Measurements from ENCODE around the gene NFATC3.
"Not testable (repeated sequence)": the region's sequence is repeated elsewhere in the genome, so short reads cannot be mapped to it uniquely, and the experiment has no call there.

NFATC3 gene

DNA sequence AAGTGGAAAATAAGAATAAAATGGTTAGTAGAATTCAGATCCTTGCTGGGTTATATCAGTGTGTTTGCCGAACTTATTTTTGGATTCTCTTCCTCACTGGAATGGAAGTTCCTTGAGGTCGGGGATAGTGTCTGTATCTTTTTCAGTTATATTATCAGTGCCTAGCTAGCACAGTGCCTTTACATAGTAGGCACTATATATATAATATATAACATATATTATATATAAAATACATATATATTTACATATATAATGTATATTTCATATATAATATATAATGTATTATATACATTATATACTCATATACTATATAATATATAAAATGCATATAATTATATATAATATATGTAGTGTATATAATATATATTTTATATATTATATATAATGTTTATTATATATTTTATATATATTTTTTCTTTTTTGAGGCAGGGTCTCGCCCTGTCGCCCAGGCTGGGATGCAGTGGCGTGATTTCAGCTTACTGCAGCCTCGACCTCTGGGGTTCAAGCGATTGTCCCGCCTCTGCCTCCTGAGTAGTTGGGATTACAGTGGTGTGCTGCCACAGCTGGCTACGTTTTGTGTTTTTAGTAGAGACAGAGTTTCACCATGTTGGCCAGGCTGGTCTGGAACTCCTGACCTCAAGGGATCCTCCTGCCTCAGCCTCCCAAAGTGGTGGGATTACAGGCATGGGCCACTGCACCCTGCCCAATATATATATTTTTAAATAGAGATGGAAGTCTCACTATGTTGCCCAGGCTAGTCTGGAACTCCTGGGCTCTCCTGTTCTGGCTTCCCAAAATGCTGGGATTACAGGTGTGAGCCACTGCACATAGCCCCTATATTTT, 3.2 kb downstream of the NFATC3 start:
- in situ Hi-C loops (cut with MboI; ENCODE audit: low pct_unique_long_range_greater_than_20kb, low sequenced_read_pairs, unreplicated experiment): no loop called here
- TF ChIP-seq, protein P1, sequence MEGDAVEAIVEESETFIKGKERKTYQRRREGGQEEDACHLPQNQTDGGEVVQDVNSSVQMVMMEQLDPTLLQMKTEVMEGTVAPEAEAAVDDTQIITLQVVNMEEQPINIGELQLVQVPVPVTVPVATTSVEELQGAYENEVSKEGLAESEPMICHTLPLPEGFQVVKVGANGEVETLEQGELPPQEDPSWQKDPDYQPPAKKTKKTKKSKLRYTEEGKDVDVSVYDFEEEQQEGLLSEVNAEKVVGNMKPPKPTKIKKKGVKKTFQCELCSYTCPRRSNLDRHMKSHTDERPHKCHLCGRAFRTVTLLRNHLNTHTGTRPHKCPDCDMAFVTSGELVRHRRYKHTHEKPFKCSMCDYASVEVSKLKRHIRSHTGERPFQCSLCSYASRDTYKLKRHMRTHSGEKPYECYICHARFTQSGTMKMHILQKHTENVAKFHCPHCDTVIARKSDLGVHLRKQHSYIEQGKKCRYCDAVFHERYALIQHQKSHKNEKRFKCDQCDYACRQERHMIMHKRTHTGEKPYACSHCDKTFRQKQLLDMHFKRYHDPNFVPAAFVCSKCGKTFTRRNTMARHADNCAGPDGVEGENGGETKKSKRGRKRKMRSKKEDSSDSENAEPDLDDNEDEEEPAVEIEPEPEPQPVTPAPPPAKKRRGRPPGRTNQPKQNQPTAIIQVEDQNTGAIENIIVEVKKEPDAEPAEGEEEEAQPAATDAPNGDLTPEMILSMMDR (IDR thresholded peaks at IDR 0.05; ENCODE audit: extremely low read depth, insufficient read depth, missing control alignments): no peak
- DNase-seq (ENCODE audit: low spot score): no peak

DNA sequence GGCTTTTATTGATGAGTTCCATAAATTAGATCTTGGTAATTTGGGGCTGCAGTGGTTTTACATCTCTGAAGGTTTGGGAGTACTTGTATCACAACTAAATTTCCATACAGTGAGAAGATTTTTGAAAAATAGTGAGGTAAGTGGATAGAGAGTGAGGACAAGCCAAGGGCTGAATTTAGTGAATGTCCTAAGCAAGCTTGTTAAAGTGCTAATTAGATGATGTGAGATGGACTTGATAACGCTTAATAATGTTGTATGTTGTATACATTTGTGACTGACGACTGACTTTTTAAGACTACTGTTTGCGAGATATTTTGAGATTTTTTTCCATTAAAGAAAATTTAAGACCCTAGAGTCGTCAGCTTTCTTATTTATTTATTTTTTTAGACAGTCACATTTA, 3.9 kb downstream of the NFATC3 start:
- TF ChIP-seq, protein P1 (IDR thresholded peaks at IDR 0.05; ENCODE audit: extremely low read depth, insufficient read depth, missing control alignments): no peak
- in situ Hi-C loops (cut with MboI; ENCODE audit: low pct_unique_long_range_greater_than_20kb, low sequenced_read_pairs, unreplicated experiment): no loop called here
- DNase-seq (ENCODE audit: low spot score): no peak

DNA sequence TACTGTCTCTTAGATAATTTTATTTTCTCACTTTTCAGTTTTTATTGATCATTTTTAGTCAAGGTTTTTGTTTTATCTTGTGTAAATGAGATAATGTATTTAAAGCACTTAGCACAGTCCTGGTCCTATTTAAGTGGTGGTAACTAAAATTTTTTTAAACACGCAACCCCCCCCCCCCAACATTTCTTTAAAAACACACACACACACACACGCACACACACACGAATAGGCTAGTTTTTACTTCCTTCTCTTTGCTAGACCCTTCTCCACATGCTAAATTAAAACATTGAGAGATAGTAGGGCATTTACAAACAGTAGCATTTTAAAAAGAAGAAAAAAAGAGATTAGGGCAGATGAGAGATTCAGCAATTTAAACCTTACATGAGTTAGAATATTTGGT, 5.0 kb downstream of the NFATC3 start:
- in situ Hi-C loops (cut with MboI; ENCODE audit: low pct_unique_long_range_greater_than_20kb, low sequenced_read_pairs, unreplicated experiment): no loop called here
- DNase-seq (ENCODE audit: low spot score): no peak
- TF ChIP-seq, protein P1 (IDR thresholded peaks at IDR 0.05; ENCODE audit: extremely low read depth, insufficient read depth, missing control alignments): no peak

DNA sequence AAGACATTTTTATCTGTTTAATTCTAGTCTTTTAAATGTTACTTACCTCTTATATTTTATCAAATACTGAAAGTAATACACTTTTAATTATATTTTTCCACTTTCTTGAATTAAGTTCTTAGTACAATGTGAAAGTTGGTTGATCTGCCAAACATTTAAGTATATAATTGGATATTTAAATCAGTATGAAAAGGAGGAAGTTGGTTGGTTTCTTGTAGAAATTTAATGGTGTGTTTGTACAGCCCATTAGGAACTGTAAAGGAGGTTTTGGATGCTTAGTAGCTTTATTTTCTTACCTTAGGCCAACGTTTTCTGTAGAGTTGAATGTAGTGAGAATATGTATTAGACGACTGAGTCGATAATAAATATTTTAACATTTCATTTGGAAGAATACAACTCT, 5.4 kb downstream of the NFATC3 start:
- in situ Hi-C loops (cut with MboI; ENCODE audit: low pct_unique_long_range_greater_than_20kb, low sequenced_read_pairs, unreplicated experiment): no loop called here
- no peak for DNase-seq (ENCODE audit: low spot score)
- TF ChIP-seq, protein P1 (IDR thresholded peaks at IDR 0.05; ENCODE audit: extremely low read depth, insufficient read depth, missing control alignments): no peak

DNA sequence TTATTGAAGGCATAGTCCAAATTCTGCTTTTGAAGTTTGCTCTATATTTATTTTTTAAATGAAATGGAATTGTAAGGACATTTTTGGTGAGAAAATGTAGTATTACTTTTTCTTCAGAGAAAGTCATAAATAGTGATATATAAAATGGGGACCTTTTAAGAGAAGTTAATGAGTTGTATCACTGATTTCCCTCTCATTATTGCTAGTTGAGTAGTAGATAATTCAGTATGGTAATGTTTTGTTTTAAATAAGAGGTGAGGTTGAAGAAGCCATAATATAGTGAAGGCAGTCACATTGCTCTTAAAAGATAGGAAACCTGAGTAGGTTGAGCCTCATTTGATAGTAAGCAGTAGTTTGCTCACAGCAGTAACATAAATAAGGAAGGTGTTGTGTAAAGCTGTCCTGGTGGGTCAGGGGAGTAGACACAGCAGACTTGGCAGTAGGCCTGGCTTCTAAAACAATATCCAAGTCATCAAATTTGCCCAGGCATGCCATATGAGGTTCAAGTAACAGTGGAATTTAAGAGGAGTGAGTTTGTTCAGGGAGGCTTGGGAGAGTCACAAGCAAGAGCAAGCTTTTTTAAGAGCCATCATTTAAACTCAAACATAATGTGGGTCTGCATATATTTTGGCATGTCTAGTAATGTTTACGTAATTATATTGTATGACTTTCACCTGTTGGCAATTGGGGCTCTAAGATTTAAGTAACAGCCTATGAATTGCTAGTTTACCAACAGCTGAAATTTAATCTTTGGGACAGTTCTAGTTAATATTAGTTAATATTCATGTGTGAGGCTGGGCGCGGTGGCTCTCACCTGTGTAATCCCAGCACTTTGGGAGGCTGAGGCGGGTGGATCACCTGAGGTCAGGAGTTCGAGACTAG, 6.5 kb downstream of the NFATC3 start:
- in situ Hi-C loops (cut with MboI; ENCODE audit: low pct_unique_long_range_greater_than_20kb, low sequenced_read_pairs, unreplicated experiment): no loop called here
- no peak for DNase-seq (ENCODE audit: low spot score)
- TF ChIP-seq, protein P1 (IDR thresholded peaks at IDR 0.05; ENCODE audit: extremely low read depth, insufficient read depth, missing control alignments): no peak

DNA sequence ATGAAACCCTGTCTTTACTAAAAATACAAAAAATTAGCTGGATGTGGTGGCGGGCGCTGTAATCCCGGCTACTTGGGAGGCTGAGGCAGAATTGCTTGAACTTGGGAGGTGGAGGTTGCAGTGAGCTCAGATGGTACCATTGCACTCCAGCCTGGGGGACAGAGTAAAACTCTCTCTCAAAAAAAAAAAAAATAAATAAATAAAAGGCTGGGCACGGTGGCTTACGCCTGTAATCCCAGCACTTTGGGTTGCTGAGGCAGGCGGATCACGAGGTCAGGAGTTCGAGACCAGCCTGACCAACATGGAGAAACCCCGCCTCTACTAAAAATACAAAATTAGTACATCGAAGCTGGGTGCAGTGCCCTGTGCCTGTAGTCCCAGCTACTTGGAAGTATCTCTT, 7.1 kb downstream of the NFATC3 start:
- DNase-seq (ENCODE audit: low spot score); in situ Hi-C loops (cut with MboI; ENCODE audit: low pct_unique_long_range_greater_than_20kb, low sequenced_read_pairs, unreplicated experiment): not testable (repeated sequence)
